GM12874 (cell line): ENCODE results near the gene PHLDA3.

Experiments
- TF ChIP-seq, protein P1 (sequence below): IDR thresholded peaks from 2 replicates; pipeline ENCODE4 v1.5.1; 2011; ENCODE audit warnings: low read depth, mild to moderate bottlenecking, control low read depth, low read length, moderate library complexity; ENCODE audit not compliant: insufficient read depth

PHLDA3 gene

DNA sequence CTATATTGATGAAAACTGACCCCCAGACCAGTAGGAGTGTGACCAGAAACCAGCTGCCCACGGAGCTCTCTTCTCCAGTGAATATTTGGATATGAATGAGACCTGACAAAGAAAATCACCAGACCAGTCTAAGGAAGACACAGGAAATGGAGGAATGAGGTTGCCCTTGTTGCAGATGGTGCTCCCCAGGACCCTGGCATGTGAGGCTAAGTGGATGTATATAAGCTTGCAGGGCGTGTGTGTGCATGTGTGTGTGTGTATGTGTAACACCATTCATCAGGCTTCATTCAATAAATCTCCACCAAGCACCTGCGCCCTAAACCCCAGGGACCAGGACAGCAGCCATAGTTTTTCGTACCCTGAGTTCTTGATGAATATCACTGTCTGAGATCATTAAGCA is 14.4 kb downstream of the PHLDA3 start:
- TF ChIP-seq, protein P1, sequence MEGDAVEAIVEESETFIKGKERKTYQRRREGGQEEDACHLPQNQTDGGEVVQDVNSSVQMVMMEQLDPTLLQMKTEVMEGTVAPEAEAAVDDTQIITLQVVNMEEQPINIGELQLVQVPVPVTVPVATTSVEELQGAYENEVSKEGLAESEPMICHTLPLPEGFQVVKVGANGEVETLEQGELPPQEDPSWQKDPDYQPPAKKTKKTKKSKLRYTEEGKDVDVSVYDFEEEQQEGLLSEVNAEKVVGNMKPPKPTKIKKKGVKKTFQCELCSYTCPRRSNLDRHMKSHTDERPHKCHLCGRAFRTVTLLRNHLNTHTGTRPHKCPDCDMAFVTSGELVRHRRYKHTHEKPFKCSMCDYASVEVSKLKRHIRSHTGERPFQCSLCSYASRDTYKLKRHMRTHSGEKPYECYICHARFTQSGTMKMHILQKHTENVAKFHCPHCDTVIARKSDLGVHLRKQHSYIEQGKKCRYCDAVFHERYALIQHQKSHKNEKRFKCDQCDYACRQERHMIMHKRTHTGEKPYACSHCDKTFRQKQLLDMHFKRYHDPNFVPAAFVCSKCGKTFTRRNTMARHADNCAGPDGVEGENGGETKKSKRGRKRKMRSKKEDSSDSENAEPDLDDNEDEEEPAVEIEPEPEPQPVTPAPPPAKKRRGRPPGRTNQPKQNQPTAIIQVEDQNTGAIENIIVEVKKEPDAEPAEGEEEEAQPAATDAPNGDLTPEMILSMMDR = no peak

DNA sequence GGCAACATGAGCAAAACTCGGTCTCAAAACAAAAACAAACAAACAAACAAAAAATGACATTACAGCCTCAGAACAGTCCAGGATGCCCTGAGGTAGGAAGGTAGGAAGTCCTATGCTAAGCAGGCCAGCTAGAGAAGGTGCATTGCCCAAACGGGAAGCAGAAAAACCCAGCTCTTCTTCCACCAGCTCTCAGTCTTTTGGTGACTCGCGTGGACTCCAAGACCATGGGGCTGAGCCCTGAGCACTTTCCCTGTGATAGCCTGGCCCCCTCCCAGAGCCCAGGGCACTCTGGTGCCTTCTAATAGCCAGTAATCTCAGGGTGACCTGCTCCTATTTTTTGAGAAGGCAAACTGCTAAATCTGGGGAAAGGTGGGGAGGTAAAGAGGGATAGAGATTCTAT is 16.1 kb downstream of the PHLDA3 start:
- TF ChIP-seq, protein P1 = no peak

DNA sequence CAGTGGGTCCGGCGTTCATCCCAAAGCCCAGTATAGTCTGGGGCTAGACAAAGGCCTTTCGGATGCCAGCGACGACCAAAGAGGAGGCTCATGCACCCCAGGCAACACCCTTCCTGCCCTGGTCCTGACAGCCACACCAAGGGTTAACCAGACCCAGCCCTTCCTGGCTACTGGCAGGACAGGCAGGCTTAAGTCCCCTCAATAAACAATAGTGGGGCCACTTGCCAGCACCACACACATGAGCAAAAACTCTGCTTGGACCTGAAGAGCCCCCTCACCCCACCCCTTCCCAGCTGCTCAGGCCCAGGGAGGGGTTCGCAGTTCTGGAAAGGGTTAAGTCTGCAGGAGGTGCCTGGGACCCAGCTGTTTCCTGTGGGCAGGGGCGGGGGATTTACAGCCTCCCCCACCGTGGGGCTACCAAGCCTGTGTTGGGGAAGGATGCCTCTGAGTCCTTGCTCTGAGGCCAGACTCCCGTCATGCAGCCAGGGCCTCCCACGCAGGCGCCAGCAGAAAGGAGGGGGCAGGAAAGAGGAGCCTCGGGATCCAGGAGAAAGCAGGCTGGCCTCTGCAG is 18.2 kb downstream of the PHLDA3 start:
- TF ChIP-seq, protein P1 = no peak

DNA sequence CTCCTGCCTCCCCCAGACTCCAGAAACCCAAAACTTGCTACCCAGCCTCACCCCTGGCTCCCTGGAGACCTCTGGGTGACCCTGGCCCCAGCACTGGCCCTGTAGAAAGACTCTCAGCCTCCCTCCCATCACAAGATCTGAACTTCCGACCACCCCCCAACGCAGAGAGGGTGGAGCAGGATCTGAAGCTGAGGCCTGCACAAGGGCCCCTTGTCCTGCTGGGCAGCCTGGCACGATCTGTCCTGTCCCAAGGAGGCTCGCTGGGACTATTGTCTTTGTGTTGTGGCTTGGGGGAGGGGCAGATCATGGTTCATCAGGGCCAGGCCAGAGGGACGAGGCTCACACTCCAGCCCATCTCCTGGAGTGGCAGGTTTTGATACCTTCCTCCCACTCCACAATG is 20.0 kb downstream of the PHLDA3 start:
- TF ChIP-seq, protein P1 = no peak

DNA sequence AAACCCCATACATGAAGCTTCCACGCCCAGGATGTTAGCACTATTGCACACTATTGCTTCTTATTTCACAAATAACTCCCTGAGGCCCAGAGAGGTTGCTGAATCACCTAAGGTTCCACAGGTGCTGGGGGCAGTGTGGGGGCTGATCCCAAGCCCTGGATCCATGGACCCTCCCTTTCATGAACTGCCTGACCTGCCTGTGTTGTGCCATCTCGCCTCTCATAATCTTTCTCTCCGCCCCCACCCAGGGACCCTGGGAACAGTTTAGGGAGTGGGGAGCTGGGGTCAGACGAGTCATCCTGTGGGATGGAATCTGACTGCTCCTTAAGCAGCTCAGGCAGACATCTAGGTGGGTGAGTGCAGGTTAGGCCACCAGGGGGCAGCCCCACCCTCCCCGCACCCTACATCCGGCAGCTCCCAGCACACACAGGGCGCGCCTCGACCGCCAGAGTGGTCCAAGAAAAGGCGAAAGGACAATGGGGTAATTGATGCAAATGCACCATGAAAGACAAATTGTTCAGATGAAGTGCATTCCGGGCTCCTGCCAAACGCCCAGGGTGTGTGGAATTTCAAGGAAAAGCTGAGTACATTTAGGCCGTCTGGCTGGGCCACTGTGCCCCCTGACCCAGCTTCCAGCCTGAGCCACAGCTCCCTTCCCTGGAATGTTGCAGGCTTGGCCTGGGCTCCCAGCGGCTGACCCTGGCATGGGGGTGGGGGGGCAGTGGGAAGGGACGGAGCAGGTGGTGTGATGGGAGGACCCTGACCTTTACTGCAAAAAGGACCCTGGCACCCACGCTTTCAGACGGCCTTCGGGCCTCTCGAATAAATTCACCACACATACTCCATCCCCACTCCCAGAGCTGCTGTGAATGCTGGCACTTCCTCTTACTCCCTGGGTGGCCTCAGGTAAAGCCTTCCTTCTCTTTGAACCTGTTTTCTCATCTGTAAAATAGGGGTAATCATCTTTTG is 20.8 kb downstream of the PHLDA3 start:
- TF ChIP-seq, protein P1 = peak; percentile 93

DNA sequence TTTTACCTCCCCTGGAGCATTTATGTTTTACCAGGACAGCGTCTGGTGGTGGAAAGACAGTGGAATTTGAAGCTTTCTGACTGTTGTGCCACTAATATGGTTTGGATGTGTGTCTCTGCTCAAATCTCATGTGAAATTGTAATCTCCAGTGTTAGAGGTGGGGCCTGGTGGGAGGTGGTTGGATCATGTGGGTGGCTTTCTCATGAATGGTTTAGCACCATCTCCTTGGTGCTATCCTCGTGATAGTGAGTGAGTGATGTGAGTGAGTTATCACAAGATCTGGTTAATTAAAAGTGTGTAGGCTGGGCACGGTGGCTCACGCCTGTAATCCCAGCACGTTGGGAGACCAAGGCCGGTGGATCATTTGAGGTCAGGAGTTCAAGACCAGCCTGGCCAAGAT is 23.7 kb downstream of the PHLDA3 start:
- TF ChIP-seq, protein P1 = no peak

DNA sequence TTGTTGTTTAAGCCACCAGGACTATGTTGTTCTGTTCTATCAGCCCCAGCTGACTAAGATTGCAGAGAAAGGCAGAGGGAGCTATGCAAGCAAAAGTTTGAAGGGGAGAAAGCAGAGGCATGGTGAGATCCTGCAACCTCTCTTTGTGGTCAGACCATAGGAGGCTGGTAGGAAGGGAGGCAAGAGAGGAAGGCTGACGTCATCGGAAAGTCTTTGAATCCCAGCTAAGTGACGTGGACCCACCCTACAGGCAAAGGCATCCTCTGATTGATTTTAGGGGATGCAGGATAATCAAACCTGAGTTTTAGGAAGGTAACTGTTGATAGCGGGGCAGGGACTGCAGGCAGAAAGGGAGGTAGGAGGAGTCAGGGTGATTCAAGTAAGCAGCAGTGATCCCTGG is 24.2 kb downstream of the PHLDA3 start:
- TF ChIP-seq, protein P1 = no peak
